ENCODE measurements around the gene ZNF598.

GRCh38 chr16:2035431-2036199, 26.0 kb upstream of the ZNF598 start:
- TF ChIP-seq GLIS3 (CRISPR knock-in tag; IDR thresholded peaks at IDR 0.05) = no peak
- TF ChIP-seq ZNF70 (CRISPR knock-in tag; IDR thresholded peaks at IDR 0.05) = no peak
